ENCODE measurements around the gene KRT16.
"Not testable (repeated sequence)": the region's sequence is repeated elsewhere in the genome, so short reads cannot be mapped to it uniquely, and the experiment has no call there.

Gene KRT16

DNA sequence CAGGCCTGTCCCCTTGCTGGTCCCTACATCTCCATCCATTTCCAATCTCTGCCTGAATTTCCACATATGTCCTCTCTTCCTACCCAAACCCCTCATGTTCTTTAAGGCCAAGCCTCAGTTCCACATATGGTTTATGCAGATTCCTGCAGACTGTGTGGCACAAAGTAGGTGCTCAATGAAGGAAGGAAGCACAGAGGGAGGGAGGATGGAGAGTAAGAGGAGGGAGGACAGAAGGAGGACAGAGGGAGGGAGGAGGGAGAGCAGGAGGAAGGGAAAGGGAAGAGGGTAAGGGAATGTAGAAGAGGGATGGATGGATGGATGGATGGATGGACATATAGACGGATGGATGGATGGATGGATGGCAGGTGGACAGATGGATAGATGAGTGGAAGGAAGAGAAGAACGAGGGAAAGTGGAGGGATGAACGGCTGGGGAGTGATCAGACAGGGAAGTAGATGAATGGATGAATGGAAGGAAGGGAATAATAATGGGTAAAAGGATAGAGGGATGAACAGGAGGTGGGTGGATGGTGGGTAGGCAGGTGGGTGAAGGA, 18.1 kb downstream of the KRT16 start:
- Histone ChIP-seq H3K27ac (ENCODE audit: insufficient read depth, low read length, poor library complexity, severe bottlenecking) (no peak overlapping the region), H3K36me3 (ENCODE audit: control insufficient read depth, insufficient read depth, low read length) (no peaks in the 10 kb centered on the region), H3K4me3 (ENCODE audit: insufficient read depth, low read depth, low read length, poor library complexity, severe bottlenecking) (no peak overlapping the region), H3K9me3 (ENCODE audit: control insufficient read depth, low read length) (no peaks in the 10 kb centered on the region), H3K27me3 (replicated peaks; ENCODE audit: control insufficient read depth, insufficient read depth, low read length, poor library complexity, severe bottlenecking) (peaks cover 4% of the 10 kb centered on the region), H3K4me1 (ENCODE audit: control insufficient read depth, insufficient read depth, low read length, poor library complexity, severe bottlenecking) (no peaks in the 10 kb centered on the region)
- DNase-seq, result no peak

DNA sequence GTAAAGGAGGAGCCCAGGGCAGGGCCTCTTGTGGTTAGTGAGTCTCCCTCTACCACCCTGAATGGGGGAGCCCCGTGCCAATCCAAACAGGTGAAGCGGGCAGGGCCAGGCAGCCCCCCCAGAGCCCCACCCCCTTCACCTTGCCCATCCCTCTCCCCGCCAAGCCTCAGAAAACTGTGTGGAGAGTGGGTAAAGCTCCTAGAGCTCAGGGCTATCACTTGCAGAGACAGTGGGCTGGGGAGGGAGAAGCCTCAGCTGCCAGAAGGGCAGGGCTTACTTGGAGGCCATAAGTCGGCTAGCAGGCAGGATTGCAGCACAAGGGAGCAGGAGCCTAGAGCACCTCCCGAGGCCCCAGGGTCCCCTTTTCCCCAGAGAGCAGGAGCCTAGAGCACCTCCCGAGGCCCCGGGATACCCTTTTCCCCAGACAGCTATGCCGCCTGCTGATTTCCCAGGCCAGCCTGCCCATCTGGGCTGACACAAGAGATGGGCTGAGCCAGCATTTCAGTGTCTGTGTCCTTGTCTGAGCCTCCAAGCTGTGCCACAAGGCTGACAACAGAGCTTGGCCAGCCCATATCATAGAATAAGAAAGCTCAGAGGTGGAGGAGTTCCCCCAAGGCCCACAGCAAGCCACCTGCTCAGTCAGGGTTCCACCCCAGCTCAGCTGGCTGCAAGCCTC, 19.1 kb downstream of the KRT16 start:
- peaks cover 4% of the 10 kb centered on the region for H3K27me3 ChIP-seq (replicated peaks; ENCODE audit: control insufficient read depth, insufficient read depth, low read length, poor library complexity, severe bottlenecking)
- no peak overlapping the region for H3K27ac ChIP-seq (ENCODE audit: insufficient read depth, low read length, poor library complexity, severe bottlenecking)
- no peaks in the 10 kb centered on the region for H3K9me3 ChIP-seq (ENCODE audit: control insufficient read depth, low read length)
- no peak for DNase-seq
- no peak overlapping the region for H3K4me3 ChIP-seq (ENCODE audit: insufficient read depth, low read depth, low read length, poor library complexity, severe bottlenecking)
- no peaks in the 10 kb centered on the region for H3K36me3 ChIP-seq (ENCODE audit: control insufficient read depth, insufficient read depth, low read length)
- H3K4me1 ChIP-seq (ENCODE audit: control insufficient read depth, insufficient read depth, low read length, poor library complexity, severe bottlenecking), result no peaks in the 10 kb centered on the region

- Histone ChIP-seq H3K4me1 (ENCODE audit: control insufficient read depth, insufficient read depth, low read length, poor library complexity, severe bottlenecking) (no peaks in the 10 kb centered on the region), H3K4me3 (ENCODE audit: insufficient read depth, low read depth, low read length, poor library complexity, severe bottlenecking) (no peak overlapping the region), H3K9me3 (ENCODE audit: control insufficient read depth, low read length) (no peaks in the 10 kb centered on the region), H3K27me3 (replicated peaks; ENCODE audit: control insufficient read depth, insufficient read depth, low read length, poor library complexity, severe bottlenecking) (peaks cover 4% of the 10 kb centered on the region), H3K27ac (ENCODE audit: insufficient read depth, low read length, poor library complexity, severe bottlenecking) (no peak overlapping the region), H3K36me3 (ENCODE audit: control insufficient read depth, insufficient read depth, low read length) (no peaks in the 10 kb centered on the region)
- DNase-seq, result no peak
Measured at GRCh38 chr17:41592601-41593305, 19.8 kb downstream of the KRT16 start.

GRCh38 chr17:41589301-41589700, 23.3 kb downstream of the KRT16 start:
- peaks cover 4% of the 10 kb centered on the region for H3K27me3 ChIP-seq (replicated peaks; ENCODE audit: control insufficient read depth, insufficient read depth, low read length, poor library complexity, severe bottlenecking)
- DNase-seq, result no peak
- no peaks in the 10 kb centered on the region for H3K4me1 ChIP-seq (ENCODE audit: control insufficient read depth, insufficient read depth, low read length, poor library complexity, severe bottlenecking)
- H3K4me3 ChIP-seq (ENCODE audit: insufficient read depth, low read depth, low read length, poor library complexity, severe bottlenecking), result no peak overlapping the region
- H3K36me3 ChIP-seq (ENCODE audit: control insufficient read depth, insufficient read depth, low read length), result no peaks in the 10 kb centered on the region
- no peaks in the 10 kb centered on the region for H3K9me3 ChIP-seq (ENCODE audit: control insufficient read depth, low read length)
- no peak overlapping the region for H3K27ac ChIP-seq (ENCODE audit: insufficient read depth, low read length, poor library complexity, severe bottlenecking)

- Histone ChIP-seq H3K27me3 (replicated peaks; ENCODE audit: control insufficient read depth, insufficient read depth, low read length, poor library complexity, severe bottlenecking) (no peaks in the 10 kb centered on the region), H3K4me3 (ENCODE audit: insufficient read depth, low read depth, low read length, poor library complexity, severe bottlenecking) (no peak overlapping the region), H3K36me3 (ENCODE audit: control insufficient read depth, insufficient read depth, low read length) (no peaks in the 10 kb centered on the region), H3K9me3 (ENCODE audit: control insufficient read depth, low read length) (no peaks in the 10 kb centered on the region), H3K4me1 (ENCODE audit: control insufficient read depth, insufficient read depth, low read length, poor library complexity, severe bottlenecking) (no peaks in the 10 kb centered on the region), H3K27ac (ENCODE audit: insufficient read depth, low read length, poor library complexity, severe bottlenecking) (no peak overlapping the region)
- DNase-seq, result no peak
Measured at GRCh38 chr17:41588126-41588810, 24.3 kb downstream of the KRT16 start.

DNA sequence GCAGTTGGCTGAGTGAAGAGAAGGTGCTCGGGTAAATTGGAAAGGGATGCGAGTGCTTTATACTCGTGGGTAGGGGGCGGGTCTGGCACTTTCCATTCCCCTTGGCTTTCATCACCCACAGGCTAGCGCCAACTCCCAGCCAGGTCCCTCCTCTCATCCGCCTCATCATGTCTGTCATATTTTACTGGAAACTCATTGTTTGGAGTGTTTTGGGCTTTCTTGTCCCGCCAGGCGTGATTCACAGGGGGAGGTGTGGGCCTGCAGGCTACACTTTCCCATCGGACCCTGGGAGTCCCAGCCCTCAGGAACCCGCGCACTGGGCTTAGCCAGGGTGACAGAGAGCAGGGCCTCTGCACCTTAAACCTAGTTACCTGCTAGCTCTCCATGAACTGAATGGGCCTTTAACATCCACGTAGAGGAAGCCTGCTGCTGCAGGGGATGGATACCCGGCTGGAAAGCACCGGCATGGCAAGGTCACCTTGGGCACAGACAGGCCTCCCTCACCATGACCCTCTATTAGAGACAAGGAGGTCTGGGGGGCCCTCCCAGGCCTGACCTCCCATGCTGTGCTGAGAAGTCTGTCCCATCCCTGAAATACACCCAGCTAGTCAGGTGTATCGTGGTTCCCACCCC, 25.6 kb downstream of the KRT16 start, which contains the start of gene KRT14:
KRT14 (minus strand) TSS at position 33 of the 633 bp plus-strand sequence. CDS start 61 bp downstream, outside the sequence.
- Histone ChIP-seq H3K27ac (ENCODE audit: insufficient read depth, low read length, poor library complexity, severe bottlenecking) (no peak within 1 kb of the TSS), H3K27me3 (replicated peaks; ENCODE audit: control insufficient read depth, insufficient read depth, low read length, poor library complexity, severe bottlenecking) (no peaks in the 10 kb centered on the region), H3K4me3 (ENCODE audit: insufficient read depth, low read depth, low read length, poor library complexity, severe bottlenecking) (no peak within 1 kb of the TSS), H3K36me3 (ENCODE audit: control insufficient read depth, insufficient read depth, low read length) (no peaks in the 10 kb centered on the region), H3K4me1 (ENCODE audit: control insufficient read depth, insufficient read depth, low read length, poor library complexity, severe bottlenecking) (no peaks in the 10 kb centered on the region), H3K9me3 (ENCODE audit: control insufficient read depth, low read length) (no peaks in the 10 kb centered on the region)
- no peak for DNase-seq

- Histone ChIP-seq H3K36me3 (ENCODE audit: control insufficient read depth, insufficient read depth, low read length) (no peaks in the 10 kb centered on the region), H3K4me3 (ENCODE audit: insufficient read depth, low read depth, low read length, poor library complexity, severe bottlenecking) (no peak overlapping the region), H3K27me3 (replicated peaks; ENCODE audit: control insufficient read depth, insufficient read depth, low read length, poor library complexity, severe bottlenecking) (no peaks in the 10 kb centered on the region), H3K4me1 (ENCODE audit: control insufficient read depth, insufficient read depth, low read length, poor library complexity, severe bottlenecking) (no peaks in the 10 kb centered on the region), H3K27ac (ENCODE audit: insufficient read depth, low read length, poor library complexity, severe bottlenecking) (no peak overlapping the region), H3K9me3 (ENCODE audit: control insufficient read depth, low read length) (no peaks in the 10 kb centered on the region)
- DNase-seq, result no peak
Measured at GRCh38 chr17:41585301-41586056, 27.1 kb downstream of the KRT16 start.

- not testable (repeated sequence) for H3K27me3 ChIP-seq (replicated peaks; ENCODE audit: control insufficient read depth, insufficient read depth, low read length, poor library complexity, severe bottlenecking); DNase-seq; H3K9me3 ChIP-seq (ENCODE audit: control insufficient read depth, low read length); H3K27ac ChIP-seq (ENCODE audit: insufficient read depth, low read length, poor library complexity, severe bottlenecking); H3K36me3 ChIP-seq (ENCODE audit: control insufficient read depth, insufficient read depth, low read length); H3K4me1 ChIP-seq (ENCODE audit: control insufficient read depth, insufficient read depth, low read length, poor library complexity, severe bottlenecking); H3K4me3 ChIP-seq (ENCODE audit: insufficient read depth, low read depth, low read length, poor library complexity, severe bottlenecking)
Measured at GRCh38 chr17:41584331-41584927, 28.1 kb downstream of the KRT16 start.
